ENCODE results near the gene DNER. TPM values are rescaled to one million over a fixed set of nuclear protein-coding genes. Genes with fewer than 3 reads are reported as not detected.

The DNER gene
- total RNA-seq, 3 donors from 2014 or later, result 0.55 to 8.4 (median 0.99) TPM

DNA sequence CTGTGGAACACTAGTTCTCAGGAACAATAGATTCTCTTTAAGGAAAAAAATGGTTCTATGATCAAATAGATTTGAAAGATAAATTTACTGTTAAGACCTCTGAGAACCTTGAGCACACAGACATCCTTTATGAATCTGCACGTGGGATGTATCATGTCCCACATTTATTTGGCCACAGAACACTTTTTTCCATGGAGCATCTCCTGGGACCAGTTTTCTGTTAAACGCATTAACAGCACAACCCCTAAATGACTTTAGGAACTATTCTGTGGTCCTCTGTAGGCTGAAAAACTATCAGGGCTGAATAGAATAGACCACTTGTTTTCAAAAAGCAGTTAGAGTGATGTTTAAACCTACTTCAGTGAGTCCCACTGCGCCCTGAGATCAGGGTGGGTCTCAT is 311.1 kb downstream of the DNER start:
- intact Hi-C loops (cut with DNase I, micrococcal nuclease), result no loop called here
- no peaks in the 10 kb centered on the region for H3K36me3 ChIP-seq (ENCODE audit: low read depth)
- TF ChIP-seq, protein P1, sequence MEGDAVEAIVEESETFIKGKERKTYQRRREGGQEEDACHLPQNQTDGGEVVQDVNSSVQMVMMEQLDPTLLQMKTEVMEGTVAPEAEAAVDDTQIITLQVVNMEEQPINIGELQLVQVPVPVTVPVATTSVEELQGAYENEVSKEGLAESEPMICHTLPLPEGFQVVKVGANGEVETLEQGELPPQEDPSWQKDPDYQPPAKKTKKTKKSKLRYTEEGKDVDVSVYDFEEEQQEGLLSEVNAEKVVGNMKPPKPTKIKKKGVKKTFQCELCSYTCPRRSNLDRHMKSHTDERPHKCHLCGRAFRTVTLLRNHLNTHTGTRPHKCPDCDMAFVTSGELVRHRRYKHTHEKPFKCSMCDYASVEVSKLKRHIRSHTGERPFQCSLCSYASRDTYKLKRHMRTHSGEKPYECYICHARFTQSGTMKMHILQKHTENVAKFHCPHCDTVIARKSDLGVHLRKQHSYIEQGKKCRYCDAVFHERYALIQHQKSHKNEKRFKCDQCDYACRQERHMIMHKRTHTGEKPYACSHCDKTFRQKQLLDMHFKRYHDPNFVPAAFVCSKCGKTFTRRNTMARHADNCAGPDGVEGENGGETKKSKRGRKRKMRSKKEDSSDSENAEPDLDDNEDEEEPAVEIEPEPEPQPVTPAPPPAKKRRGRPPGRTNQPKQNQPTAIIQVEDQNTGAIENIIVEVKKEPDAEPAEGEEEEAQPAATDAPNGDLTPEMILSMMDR (IDR thresholded peaks at IDR 0.05), result no peak
- no peak for ATAC-seq
- H3K4me3 ChIP-seq, result no peak overlapping the region
- H3K9me3 ChIP-seq, result no peaks in the 10 kb centered on the region
- no peaks in the 10 kb centered on the region for H3K4me1 ChIP-seq (ENCODE audit: low read depth)
- no peak for DNase-seq

DNA sequence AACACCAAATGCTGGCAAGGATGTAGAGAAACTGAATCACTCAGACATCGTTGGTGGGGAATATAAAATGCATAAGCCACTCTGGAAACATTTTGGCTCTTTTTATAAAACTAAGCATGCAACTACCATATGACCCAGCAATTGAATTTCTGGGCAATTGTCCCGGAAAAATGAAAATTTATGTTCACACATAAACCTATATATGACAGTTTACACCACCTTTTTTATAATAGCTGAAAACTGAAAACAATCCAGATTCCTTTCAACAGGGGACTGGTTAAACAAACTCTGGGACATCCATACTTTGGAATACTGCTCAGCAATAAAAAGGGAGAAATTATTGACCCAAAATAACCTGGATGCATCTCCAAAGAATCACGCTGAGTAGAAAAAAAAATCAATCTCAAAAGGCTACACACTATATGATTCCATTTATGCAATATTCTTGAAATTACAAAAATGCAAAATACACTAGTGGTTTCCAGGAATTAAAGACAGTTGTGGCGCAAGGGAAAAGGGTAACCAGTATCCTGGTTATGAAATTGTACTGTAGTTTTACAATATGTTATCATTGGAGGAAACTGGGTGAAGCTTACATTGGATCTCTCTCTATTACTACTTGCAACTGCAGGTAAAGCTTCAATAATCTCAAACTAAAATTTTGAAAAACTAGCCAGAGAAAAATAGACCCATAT is 313.0 kb downstream of the DNER start:
- ATAC-seq, result no peak
- H3K9me3 ChIP-seq, result no peaks in the 10 kb centered on the region
- H3K4me1 ChIP-seq (ENCODE audit: low read depth), result no peaks in the 10 kb centered on the region
- TF ChIP-seq, protein P1 (IDR thresholded peaks at IDR 0.05), result no peak
- intact Hi-C loops (cut with DNase I, micrococcal nuclease), result no loop called here
- DNase-seq, result no peak
- no peak overlapping the region for H3K4me3 ChIP-seq
- H3K36me3 ChIP-seq (ENCODE audit: low read depth), result no peaks in the 10 kb centered on the region

DNA sequence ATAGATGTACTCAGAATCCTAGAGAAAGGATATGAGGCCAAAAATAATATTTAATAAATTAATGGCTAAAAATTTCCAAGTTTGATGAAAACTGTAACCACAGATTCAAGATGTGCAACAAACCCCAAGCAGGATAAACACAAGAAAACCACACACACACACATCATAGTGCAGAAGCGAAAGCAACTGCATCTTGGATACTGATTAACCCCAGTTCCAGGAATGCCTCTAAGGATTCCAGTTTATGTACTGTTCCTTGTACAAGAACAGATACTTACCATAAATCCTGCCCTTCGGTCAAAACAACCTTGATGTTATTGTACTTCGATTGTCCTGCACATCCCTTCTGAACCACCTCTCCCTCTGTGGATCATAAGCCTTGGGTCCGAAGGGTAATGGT is 320.4 kb downstream of the DNER start:
- Histone ChIP-seq H3K36me3 (ENCODE audit: low read depth) (no peaks in the 10 kb centered on the region), H3K4me3 (no peak overlapping the region), H3K4me1 (ENCODE audit: low read depth) (no peaks in the 10 kb centered on the region), H3K9me3 (no peaks in the 10 kb centered on the region)
- DNase-seq (no peak), ATAC-seq (no peak)
- intact Hi-C loops (cut with DNase I, micrococcal nuclease), result no loop called here
- TF ChIP-seq, protein P1 (IDR thresholded peaks at IDR 0.05), result no peak

DNA sequence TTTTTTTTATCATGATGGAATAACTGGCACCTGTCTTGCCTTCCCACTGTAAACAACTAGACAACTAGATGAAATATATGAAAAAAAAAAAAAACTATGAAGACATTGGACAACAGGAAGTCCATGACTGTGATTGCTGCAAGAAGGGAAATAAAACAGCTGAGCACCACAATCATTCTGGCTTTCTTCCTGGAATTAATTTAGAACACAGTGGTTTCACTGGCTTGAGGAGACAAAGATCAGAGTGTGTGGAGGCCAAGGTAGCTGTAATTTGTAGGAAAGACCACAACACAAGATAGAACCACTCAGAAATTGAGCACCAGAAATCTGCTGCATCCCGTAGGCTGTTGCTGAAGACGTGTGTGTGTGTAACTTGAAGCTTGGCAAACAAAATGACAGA is 322.2 kb downstream of the DNER start:
- H3K4me1 ChIP-seq (ENCODE audit: low read depth), result no peaks in the 10 kb centered on the region
- intact Hi-C loops (cut with DNase I, micrococcal nuclease), result no loop called here
- ATAC-seq, result no peak
- no peak overlapping the region for H3K4me3 ChIP-seq
- H3K9me3 ChIP-seq, result no peaks in the 10 kb centered on the region
- no peak for DNase-seq
- TF ChIP-seq, protein P1 (IDR thresholded peaks at IDR 0.05), result no peak
- H3K36me3 ChIP-seq (ENCODE audit: low read depth), result no peaks in the 10 kb centered on the region

DNA sequence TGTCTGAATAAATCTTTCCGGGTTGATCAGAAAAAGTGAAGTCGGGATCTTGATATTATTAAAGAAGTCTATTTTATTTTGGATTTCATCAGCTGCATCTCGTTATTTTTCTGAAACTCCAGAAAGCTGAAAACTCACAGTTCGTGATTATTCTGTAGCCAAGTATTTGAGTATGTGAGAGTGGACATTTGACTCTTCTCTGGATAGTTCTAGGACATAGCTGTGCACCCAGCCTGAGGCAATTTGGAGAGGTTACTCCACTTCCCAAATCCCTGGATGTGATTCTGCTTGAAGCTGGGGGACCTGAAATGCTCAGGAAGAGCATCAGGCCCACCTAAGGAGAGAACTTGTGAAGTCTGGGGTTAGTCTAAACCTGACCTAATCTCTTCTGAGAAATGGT is 325.6 kb downstream of the DNER start:
- Histone ChIP-seq H3K9me3 (peaks cover 6% of the 10 kb centered on the region), H3K4me3 (no peak overlapping the region), H3K4me1 (ENCODE audit: low read depth) (no peaks in the 10 kb centered on the region), H3K36me3 (ENCODE audit: low read depth) (no peaks in the 10 kb centered on the region)
- TF ChIP-seq, protein P1 (IDR thresholded peaks at IDR 0.05), result no peak
- intact Hi-C loops (cut with DNase I, micrococcal nuclease), result no loop called here
- ATAC-seq, result no peak
- DNase-seq, result no peak

DNA sequence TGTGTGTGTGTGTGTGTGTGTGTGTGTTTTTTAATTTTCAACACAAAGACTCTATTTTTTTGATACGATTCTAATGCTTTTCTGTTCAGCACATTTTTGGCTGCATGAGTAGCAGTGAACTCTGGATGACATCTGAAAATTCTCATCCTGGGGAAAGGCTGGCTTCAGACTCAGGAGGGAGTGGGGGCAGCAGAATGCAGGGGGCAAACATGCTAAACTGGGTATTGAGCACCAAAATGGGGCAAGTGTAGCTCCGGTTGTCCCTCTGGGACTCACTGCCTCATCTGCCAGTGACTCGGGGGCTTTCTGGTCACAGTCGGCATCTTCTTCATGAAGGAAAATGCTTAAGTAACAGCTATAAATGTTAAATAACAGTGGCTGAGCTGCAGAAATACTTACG is 326.5 kb downstream of the DNER start:
- no peaks in the 10 kb centered on the region for H3K36me3 ChIP-seq (ENCODE audit: low read depth)
- TF ChIP-seq, protein P1 (IDR thresholded peaks at IDR 0.05), result no peak
- DNase-seq (no peak), ATAC-seq (no peak)
- peaks cover 6% of the 10 kb centered on the region for H3K9me3 ChIP-seq
- intact Hi-C loops (cut with DNase I, micrococcal nuclease), result no loop called here
- H3K4me1 ChIP-seq (ENCODE audit: low read depth), result no peaks in the 10 kb centered on the region
- no peak overlapping the region for H3K4me3 ChIP-seq
